Bronchial epithelial cell (primary cell): ENCODE data around the gene FCGR2B. TPM values are rescaled to one million over a fixed set of nuclear protein-coding genes. Genes with fewer than 3 reads are reported as not detected.
A peak's percentile ranks its signal among the peaks of the same experiment; 100 is the strongest.
"Not testable (repeated sequence)": the region's sequence is repeated elsewhere in the genome, so short reads cannot be mapped to it uniquely, and the experiment has no call there.

Source experiments
- DNase-seq: peaks from one replicate; pipeline ENCODE4 v3.0.0-alpha.2; 2010; ENCODE audit warnings: low read depth
- FAIRE-seq: peaks from 2 replicates; lab custom pipeline; 2011; peaks lifted over from hg19 to GRCh38; lab: Jason Lieb, UNC
- H3K27me3 ChIP-seq: 2 replicates; pipeline ENCODE4 v1.5.1; 2011; ENCODE audit warnings: low read length; ENCODE audit not compliant: control insufficient read depth, insufficient read depth
- H3K36me3 ChIP-seq: 2 replicates; pipeline ENCODE4 v1.5.1; 2011; ENCODE audit warnings: low read length; ENCODE audit not compliant: control insufficient read depth, insufficient read depth
- H3K4me3 ChIP-seq: 2 replicates; pipeline ENCODE4 v1.5.1; 2011; ENCODE audit warnings: mild to moderate bottlenecking, low read depth, low read length, control low read depth
- CTCF ChIP-seq: IDR thresholded peaks from 2 replicates; pipeline ENCODE4 v1.5.1; 2011; ENCODE audit warnings: mild to moderate bottlenecking, moderate library complexity, low read length, control low read depth, inconsistent platforms; ENCODE audit not compliant: insufficient read depth, severe bottlenecking
- total RNA-seq: library from RNA; depleted of rRNA; stranded (reverse); fragments of >200 nt; gene quantifications from 2 replicates; pipeline ENCODE4 v1.2.1, GENCODE V29; 2014

Gene FCGR2B
- total RNA-seq, 1 donor from 2014 or later = not detected

- H3K4me3 ChIP-seq, FAIRE-seq, H3K27me3 ChIP-seq, H3K36me3 ChIP-seq: not testable (repeated sequence)
- DNase-seq = peak; percentile 46
- TF ChIP-seq CTCF = peak; percentile 33
Measured at GRCh38 chr1:161647507-161648360, 15.2 kb upstream of the FCGR2B start.

GRCh38 chr1:161653541-161653940, 9.4 kb upstream of the FCGR2B start:
- not testable (repeated sequence) for FAIRE-seq, H3K27me3 ChIP-seq, H3K36me3 ChIP-seq, H3K4me3 ChIP-seq, DNase-seq

GRCh38 chr1:161653971-161654370, 9.0 kb upstream of the FCGR2B start:
- DNase-seq, H3K27me3 ChIP-seq, H3K36me3 ChIP-seq, FAIRE-seq, H3K4me3 ChIP-seq: not testable (repeated sequence)

- H3K4me3 ChIP-seq, FAIRE-seq, H3K27me3 ChIP-seq, DNase-seq, H3K36me3 ChIP-seq: not testable (repeated sequence)
Measured at GRCh38 chr1:161658524-161658923, 4.4 kb upstream of the FCGR2B start.

- not testable (repeated sequence) for DNase-seq, H3K27me3 ChIP-seq, H3K4me3 ChIP-seq, FAIRE-seq, H3K36me3 ChIP-seq
Measured at GRCh38 chr1:161661660-161662311, 1.2 kb upstream of the FCGR2B start.

- not testable (repeated sequence) for FAIRE-seq, H3K4me3 ChIP-seq, DNase-seq, H3K36me3 ChIP-seq, H3K27me3 ChIP-seq
Measured at GRCh38 chr1:161663569-161663968, 626 bp downstream of the FCGR2B start.

- FAIRE-seq, H3K36me3 ChIP-seq, H3K27me3 ChIP-seq, H3K4me3 ChIP-seq, DNase-seq: not testable (repeated sequence)
Measured at GRCh38 chr1:161664689-161665088, 1.7 kb downstream of the FCGR2B start.

GRCh38 chr1:161671045-161672020, 8.4 kb downstream of the FCGR2B start:
- H3K4me3 ChIP-seq, H3K27me3 ChIP-seq, DNase-seq, H3K36me3 ChIP-seq, FAIRE-seq: not testable (repeated sequence)

- H3K4me3 ChIP-seq, DNase-seq, H3K36me3 ChIP-seq, H3K27me3 ChIP-seq, FAIRE-seq: not testable (repeated sequence)
Measured at GRCh38 chr1:161673437-161673836, 10.5 kb downstream of the FCGR2B start.

GRCh38 chr1:161674447-161674846, 11.5 kb downstream of the FCGR2B start:
- not testable (repeated sequence) for DNase-seq, H3K36me3 ChIP-seq, H3K4me3 ChIP-seq, H3K27me3 ChIP-seq, FAIRE-seq

GRCh38 chr1:161674908-161675307, 12.0 kb downstream of the FCGR2B start:
- not testable (repeated sequence) for H3K36me3 ChIP-seq, H3K4me3 ChIP-seq, H3K27me3 ChIP-seq, FAIRE-seq, DNase-seq
